Measurements from ENCODE around the gene CDK17.

- TF ChIP-seq CTCF (IDR thresholded peaks at IDR 0.05 in 2 of 3, conservative IDR thresholded peaks at IDR 0.05 in 1 of 3; ENCODE audit: insufficient read depth in 2 of 3, low read depth in 1 of 3, low read length in 3 of 3) (no peak), SREBF2 (CRISPR knock-in tag; IDR thresholded peaks at IDR 0.05) (no peak), YY1 (IDR thresholded peaks at IDR 0.05; ENCODE audit: borderline replicate concordance in 1 of 3, control insufficient read depth in 1 of 3, extremely low read depth in 1 of 3, insufficient read depth in 3 of 3, insufficient read length in 1 of 3, insufficient replicate concordance in 2 of 3, low read depth in 1 of 3, low read length in 2 of 3) (no peak), POLR2AphosphoS5 (IDR thresholded peaks at IDR 0.05; ENCODE audit: control insufficient read depth, insufficient read depth, low read depth, low read length) (no peak), JUN (IDR thresholded peaks at IDR 0.05; ENCODE audit: borderline replicate concordance, low read depth, low read length) (no peak), JUN (CRISPR knock-in tag; IDR thresholded peaks at IDR 0.05; ENCODE audit: borderline replicate concordance) (no peak), KAT2B (IDR thresholded peaks at IDR 0.05; ENCODE audit: low read depth, low read length) (no peak), ZNF23 (CRISPR knock-in tag; IDR thresholded peaks at IDR 0.05) (no peak), MYC (IDR thresholded peaks at IDR 0.05; ENCODE audit: low read depth, low read length) (no peak), MYC (CRISPR knock-in tag; IDR thresholded peaks at IDR 0.05; ENCODE audit: borderline replicate concordance, low read depth) (no peak), MAZ (CRISPR knock-in tag; conservative IDR thresholded peaks at IDR 0.05 in 1 of 2, IDR thresholded peaks at IDR 0.05 in 1 of 2) (no peak), ZNF174 (CRISPR knock-in tag; IDR thresholded peaks at IDR 0.05) (no peak), CEBPB (tag; IDR thresholded peaks at IDR 0.05) (no peak), GTF2F1 (IDR thresholded peaks at IDR 0.05; ENCODE audit: low read depth, low read length) (no peak)
- TF ChIP-seq, protein P1, sequence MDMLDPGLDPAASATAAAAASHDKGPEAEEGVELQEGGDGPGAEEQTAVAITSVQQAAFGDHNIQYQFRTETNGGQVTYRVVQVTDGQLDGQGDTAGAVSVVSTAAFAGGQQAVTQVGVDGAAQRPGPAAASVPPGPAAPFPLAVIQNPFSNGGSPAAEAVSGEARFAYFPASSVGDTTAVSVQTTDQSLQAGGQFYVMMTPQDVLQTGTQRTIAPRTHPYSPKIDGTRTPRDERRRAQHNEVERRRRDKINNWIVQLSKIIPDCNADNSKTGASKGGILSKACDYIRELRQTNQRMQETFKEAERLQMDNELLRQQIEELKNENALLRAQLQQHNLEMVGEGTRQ (CRISPR knock-in tag; IDR thresholded peaks at IDR 0.05) = no peak
- TF ChIP-seq, protein P2, sequence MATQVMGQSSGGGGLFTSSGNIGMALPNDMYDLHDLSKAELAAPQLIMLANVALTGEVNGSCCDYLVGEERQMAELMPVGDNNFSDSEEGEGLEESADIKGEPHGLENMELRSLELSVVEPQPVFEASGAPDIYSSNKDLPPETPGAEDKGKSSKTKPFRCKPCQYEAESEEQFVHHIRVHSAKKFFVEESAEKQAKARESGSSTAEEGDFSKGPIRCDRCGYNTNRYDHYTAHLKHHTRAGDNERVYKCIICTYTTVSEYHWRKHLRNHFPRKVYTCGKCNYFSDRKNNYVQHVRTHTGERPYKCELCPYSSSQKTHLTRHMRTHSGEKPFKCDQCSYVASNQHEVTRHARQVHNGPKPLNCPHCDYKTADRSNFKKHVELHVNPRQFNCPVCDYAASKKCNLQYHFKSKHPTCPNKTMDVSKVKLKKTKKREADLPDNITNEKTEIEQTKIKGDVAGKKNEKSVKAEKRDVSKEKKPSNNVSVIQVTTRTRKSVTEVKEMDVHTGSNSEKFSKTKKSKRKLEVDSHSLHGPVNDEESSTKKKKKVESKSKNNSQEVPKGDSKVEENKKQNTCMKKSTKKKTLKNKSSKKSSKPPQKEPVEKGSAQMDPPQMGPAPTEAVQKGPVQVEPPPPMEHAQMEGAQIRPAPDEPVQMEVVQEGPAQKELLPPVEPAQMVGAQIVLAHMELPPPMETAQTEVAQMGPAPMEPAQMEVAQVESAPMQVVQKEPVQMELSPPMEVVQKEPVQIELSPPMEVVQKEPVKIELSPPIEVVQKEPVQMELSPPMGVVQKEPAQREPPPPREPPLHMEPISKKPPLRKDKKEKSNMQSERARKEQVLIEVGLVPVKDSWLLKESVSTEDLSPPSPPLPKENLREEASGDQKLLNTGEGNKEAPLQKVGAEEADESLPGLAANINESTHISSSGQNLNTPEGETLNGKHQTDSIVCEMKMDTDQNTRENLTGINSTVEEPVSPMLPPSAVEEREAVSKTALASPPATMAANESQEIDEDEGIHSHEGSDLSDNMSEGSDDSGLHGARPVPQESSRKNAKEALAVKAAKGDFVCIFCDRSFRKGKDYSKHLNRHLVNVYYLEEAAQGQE (IDR thresholded peaks at IDR 0.05; ENCODE audit: borderline replicate concordance) = no peak
- TF ChIP-seq, protein P2 (CRISPR knock-in tag; IDR thresholded peaks at IDR 0.05; ENCODE audit: low read depth) = no peak
These were observed 125.9 kb downstream of the CDK17 start for GRCh38 chr12:96274331-96274730.

Measured in K562 (cell line).